ENCODE data around the gene LPIN1. TPM values are rescaled to one million over a fixed set of nuclear protein-coding genes. Genes with fewer than 3 reads are reported as not detected.

The LPIN1 gene
- total and polyA plus RNA-seq, 2 of the 13 experiments (the other 11 are each of a cell fraction or from before 2014, with no cell fraction given): 9.7 to 19.4 TPM

DNA sequence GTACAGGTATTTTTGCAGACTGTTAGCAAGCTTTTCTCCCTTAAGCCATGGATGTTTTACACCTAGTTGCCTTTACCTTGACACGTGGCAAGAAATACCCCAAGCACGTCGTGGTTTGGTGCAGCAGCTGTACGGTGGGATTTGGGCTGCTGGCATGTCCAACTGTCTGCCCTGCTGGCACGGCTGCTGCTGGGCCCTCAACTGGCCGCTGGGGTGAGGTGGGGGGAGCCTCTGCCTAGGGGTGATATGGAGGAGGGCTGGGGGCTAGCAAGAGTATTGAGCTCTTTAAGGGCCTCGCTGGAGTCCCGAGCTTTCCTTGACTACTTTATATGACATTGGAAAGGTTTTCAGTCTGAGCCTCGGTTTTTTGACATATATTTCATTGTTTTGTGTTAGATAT is 41.6 kb downstream of the LPIN1 start:
- FAIRE-seq (no peak), ATAC-seq (no peak), DNase-seq (ENCODE audit: low spot score) (no peak)
- no TSS peak for BruUV-seq (replicated peaks)
- in situ Hi-C loops (cut with HindIII; ENCODE audit: extremely low pct_ligation_motif_present, low pct_unique_long_range_greater_than_20kb) (no loop called here), intact Hi-C loops (cut with micrococcal nuclease; ENCODE audit: unreplicated experiment) (no loop called here)
- no peaks in the 10 kb centered on the region for H3K9me3 ChIP-seq (ENCODE audit: low read length)
- H3K36me3 ChIP-seq (replicated peaks in 1 of 2; ENCODE audit: control insufficient read depth in 1 of 2, insufficient read depth in 2 of 2, low read length in 2 of 2): peaks cover 11 to 68% of the 10 kb centered on the region in 2 experiments
- no peak overlapping the region for H3K9ac ChIP-seq (ENCODE audit: insufficient read depth, low read depth, low read length)
- ChIA-PET CTCF (ENCODE audit: low intra/inter-chr PET ratio, low total read pairs) (no interaction called here), POLR2A (no interaction called here)
- no peaks in the 10 kb centered on the region for H3K4me1 ChIP-seq (ENCODE audit: insufficient read depth, low read length)
- H3K4me2 ChIP-seq (ENCODE audit: low read depth, low read length): no peak overlapping the region
- H3K4me3 ChIP-seq (replicated peaks in 1 of 3; ENCODE audit: insufficient read depth in 1 of 3, low read depth in 2 of 3, low read length in 3 of 3): no peak overlapping the region
- H3K27me3 ChIP-seq (ENCODE audit: control insufficient read depth in 1 of 2, insufficient read depth in 2 of 2, low read length in 2 of 2): no peaks in the 10 kb centered on the region
- no peaks in the 10 kb centered on the region for H3K79me2 ChIP-seq (ENCODE audit: insufficient read depth, low read length)
- 92% methylated on average over 9 of the region's 9 CpGs for WGBS (ENCODE audit: low lambda C conversion rate)
- no peaks in the 10 kb centered on the region for H4K20me1 ChIP-seq (ENCODE audit: insufficient read depth, low read length)
- H3K27ac ChIP-seq (ENCODE audit: extremely low read length, insufficient read depth, low read length): no peak overlapping the region
- no peak overlapping the region for H2AFZ ChIP-seq (ENCODE audit: low read length)
- TF ChIP-seq U2AF2 (IDR thresholded peaks at IDR 0.05; ENCODE audit: low read depth, low read length): no peak
- TF ChIP-seq ZNF350 (CRISPR knock-in tag; IDR thresholded peaks at IDR 0.05; ENCODE audit: borderline replicate concordance, low read depth): no peak
- TF ChIP-seq, protein P1, sequence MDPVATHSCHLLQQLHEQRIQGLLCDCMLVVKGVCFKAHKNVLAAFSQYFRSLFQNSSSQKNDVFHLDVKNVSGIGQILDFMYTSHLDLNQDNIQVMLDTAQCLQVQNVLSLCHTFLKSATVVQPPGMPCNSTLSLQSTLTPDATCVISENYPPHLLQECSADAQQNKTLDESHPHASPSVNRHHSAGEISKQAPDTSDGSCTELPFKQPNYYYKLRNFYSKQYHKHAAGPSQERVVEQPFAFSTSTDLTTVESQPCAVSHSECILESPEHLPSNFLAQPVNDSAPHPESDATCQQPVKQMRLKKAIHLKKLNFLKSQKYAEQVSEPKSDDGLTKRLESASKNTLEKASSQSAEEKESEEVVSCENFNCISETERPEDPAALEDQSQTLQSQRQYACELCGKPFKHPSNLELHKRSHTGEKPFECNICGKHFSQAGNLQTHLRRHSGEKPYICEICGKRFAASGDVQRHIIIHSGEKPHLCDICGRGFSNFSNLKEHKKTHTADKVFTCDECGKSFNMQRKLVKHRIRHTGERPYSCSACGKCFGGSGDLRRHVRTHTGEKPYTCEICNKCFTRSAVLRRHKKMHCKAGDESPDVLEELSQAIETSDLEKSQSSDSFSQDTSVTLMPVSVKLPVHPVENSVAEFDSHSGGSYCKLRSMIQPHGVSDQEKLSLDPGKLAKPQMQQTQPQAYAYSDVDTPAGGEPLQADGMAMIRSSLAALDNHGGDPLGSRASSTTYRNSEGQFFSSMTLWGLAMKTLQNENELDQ (CRISPR knock-in tag; IDR thresholded peaks at IDR 0.05; ENCODE audit: borderline replicate concordance): no peak

- no peaks in the 10 kb centered on the region for H3K4me1 ChIP-seq (ENCODE audit: insufficient read depth, low read length)
- no peaks in the 10 kb centered on the region for H4K20me1 ChIP-seq (ENCODE audit: insufficient read depth, low read length)
- intact Hi-C loops (cut with micrococcal nuclease; ENCODE audit: unreplicated experiment) (no loop called here), in situ Hi-C loops (cut with HindIII; ENCODE audit: extremely low pct_ligation_motif_present, low pct_unique_long_range_greater_than_20kb) (no loop called here)
- H3K27me3 ChIP-seq (ENCODE audit: control insufficient read depth in 1 of 2, insufficient read depth in 2 of 2, low read length in 2 of 2): no peaks in the 10 kb centered on the region
- WGBS (ENCODE audit: low lambda C conversion rate): 90% methylated on average over 7 of the region's 7 CpGs
- DNase-seq (ENCODE audit: low spot score) (no peak), ATAC-seq (no peak), FAIRE-seq (no peak)
- ChIA-PET POLR2A (no interaction called here), CTCF (ENCODE audit: low intra/inter-chr PET ratio, low total read pairs) (no interaction called here)
- BruUV-seq (replicated peaks): no TSS peak
- no peak overlapping the region for H2AFZ ChIP-seq (ENCODE audit: low read length)
- no peak overlapping the region for H3K4me2 ChIP-seq (ENCODE audit: low read depth, low read length)
- H3K4me3 ChIP-seq (replicated peaks in 1 of 3; ENCODE audit: insufficient read depth in 1 of 3, low read depth in 2 of 3, low read length in 3 of 3): no peak overlapping the region
- no peaks in the 10 kb centered on the region for H3K9me3 ChIP-seq (ENCODE audit: low read length)
- no peaks in the 10 kb centered on the region for H3K79me2 ChIP-seq (ENCODE audit: insufficient read depth, low read length)
- H3K36me3 ChIP-seq (replicated peaks in 1 of 2; ENCODE audit: control insufficient read depth in 1 of 2, insufficient read depth in 2 of 2, low read length in 2 of 2): peaks cover 11 to 68% of the 10 kb centered on the region in 2 experiments
- H3K9ac ChIP-seq (ENCODE audit: insufficient read depth, low read depth, low read length): no peak overlapping the region
- H3K27ac ChIP-seq (ENCODE audit: extremely low read length, insufficient read depth, low read length): no peak overlapping the region
- TF ChIP-seq ZNF33A (CRISPR knock-in tag; IDR thresholded peaks at IDR 0.05; ENCODE audit: borderline replicate concordance): no peak
- TF ChIP-seq, protein P2, sequence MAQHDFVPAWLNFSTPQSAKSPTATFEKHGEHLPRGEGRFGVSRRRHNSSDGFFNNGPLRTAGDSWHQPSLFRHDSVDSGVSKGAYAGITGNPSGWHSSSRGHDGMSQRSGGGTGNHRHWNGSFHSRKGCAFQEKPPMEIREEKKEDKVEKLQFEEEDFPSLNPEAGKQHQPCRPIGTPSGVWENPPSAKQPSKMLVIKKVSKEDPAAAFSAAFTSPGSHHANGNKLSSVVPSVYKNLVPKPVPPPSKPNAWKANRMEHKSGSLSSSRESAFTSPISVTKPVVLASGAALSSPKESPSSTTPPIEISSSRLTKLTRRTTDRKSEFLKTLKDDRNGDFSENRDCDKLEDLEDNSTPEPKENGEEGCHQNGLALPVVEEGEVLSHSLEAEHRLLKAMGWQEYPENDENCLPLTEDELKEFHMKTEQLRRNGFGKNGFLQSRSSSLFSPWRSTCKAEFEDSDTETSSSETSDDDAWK (CRISPR knock-in tag; IDR thresholded peaks at IDR 0.05): no peak
- TF ChIP-seq NFIB (CRISPR knock-in tag; IDR thresholded peaks at IDR 0.05; ENCODE audit: borderline replicate concordance): no peak
- no peak for TF ChIP-seq HOMEZ (CRISPR knock-in tag; IDR thresholded peaks at IDR 0.05; ENCODE audit: low read depth)
- TF ChIP-seq ZNF383 (CRISPR knock-in tag; IDR thresholded peaks at IDR 0.05; ENCODE audit: borderline replicate concordance): no peak
- TF ChIP-seq HOXA9 (CRISPR knock-in tag; IDR thresholded peaks at IDR 0.05; ENCODE audit: borderline replicate concordance): no peak
- TF ChIP-seq ZFP41 (CRISPR knock-in tag; IDR thresholded peaks at IDR 0.05; ENCODE audit: borderline replicate concordance): no peak
- TF ChIP-seq CCDC6 (CRISPR knock-in tag; IDR thresholded peaks at IDR 0.05): no peak
- no peak for TF ChIP-seq RFXAP (CRISPR knock-in tag; IDR thresholded peaks at IDR 0.05; ENCODE audit: borderline replicate concordance)
- TF ChIP-seq MEIS2 (CRISPR knock-in tag; IDR thresholded peaks at IDR 0.05): no peak
Measured at GRCh38 chr2:11788461-11789124, 42.2 kb downstream of the LPIN1 start.
